Left colon (tissue), 2 donors: ENCODE results near the gene ITK. TPM values are rescaled to one million over a fixed set of nuclear protein-coding genes. Genes with fewer than 3 reads are reported as not detected.
"Not testable (repeated sequence)": the region's sequence is repeated elsewhere in the genome, so short reads cannot be mapped to it uniquely, and the experiment has no call there.

Experiments
- ATAC-seq: fragments of 200-7000 bp; cut with Tn5 transposase; one replicate; pipeline ENCODE4 v1.9.1; 2020; ENCODE audit warnings: mild to moderate bottlenecking, moderate library complexity
- DNase-seq, 2 donors: peaks; one replicate each; pipeline ENCODE4 v3.0.0-alpha.2; 2020
- intact Hi-C, 2 donors: fragments of 100-400 bp; cut with DNase I in 1 of 2; cut with micrococcal nuclease in 1 of 2; formaldehyde crosslinking; loops; one replicate each; pipeline versions ENCODE4 v1.11.2 to v1.14.0; 2022; cut with DNase I, micrococcal nuclease
- total RNA-seq, 2 donors: library from RNA; stranded (reverse); fragmentation: NEBNext Ultra II Directional; extraction: Animal tissue kit (Norgen Biotek cat#: 25700); gene quantifications; one replicate each; pipeline ENCODE4 v1.2.1, GENCODE V29; 2021
- donor health status: DM: no; HTN: no; CAD: no.
- donor health status: DM: yes; HTN: yes; CAD: no.

The ITK gene
- total RNA-seq, 2 donors from 2014 or later: 1.5 to 1.7 TPM

- no peak for DNase-seq
- ATAC-seq: no peak
- intact Hi-C loops: no loop called here
Observed at GRCh38 chr5:157225469-157226422, 45.1 kb downstream of the ITK start.

GRCh38 chr5:157230610-157231009 is 50.0 kb downstream of the ITK start:
- no peak for DNase-seq

GRCh38 chr5:157232706-157233105 is 52.1 kb downstream of the ITK start:
- intact Hi-C loops: no loop called here
- ATAC-seq: no peak
- no peak for DNase-seq

More at GRCh38 chr5:157230610-157231009, 50.0 kb downstream of the ITK start:
- no peak for ATAC-seq
- intact Hi-C loops: no loop called here

GRCh38 chr5:157233515-157233914 is 52.9 kb downstream of the ITK start:
- ATAC-seq (no peak), DNase-seq (no peak)
- intact Hi-C loops: no loop called here

- ATAC-seq (no peak), DNase-seq (no peak)
- intact Hi-C loops: no loop called here
Observed at GRCh38 chr5:157236423-157236822, 55.8 kb downstream of the ITK start.

GRCh38 chr5:157241483-157241882 is 60.8 kb downstream of the ITK start:
- no peak for ATAC-seq
- DNase-seq: no peak
- intact Hi-C loops: no loop called here

- intact Hi-C loops, ATAC-seq, DNase-seq: not testable (repeated sequence)
Observed at GRCh38 chr5:157244704-157245103, 64.1 kb downstream of the ITK start.

- peak; percentile 88 for ATAC-seq
Observed at GRCh38 chr5:157245476-157245875, 64.8 kb downstream of the ITK start.

GRCh38 chr5:157245886-157246285 is 65.2 kb downstream of the ITK start:
- DNase-seq (no peak), ATAC-seq (no peak)
- intact Hi-C loops: no loop called here

More at GRCh38 chr5:157245476-157245875, 64.8 kb downstream of the ITK start:
- no peak for DNase-seq
- intact Hi-C loops: no loop called here

- ATAC-seq (no peak), DNase-seq (no peak)
Observed at GRCh38 chr5:157247267-157247666, 66.6 kb downstream of the ITK start.

GRCh38 chr5:157248821-157249470 is 68.3 kb downstream of the ITK start:
- intact Hi-C loops: no loop called here
- peak; percentile 89 for ATAC-seq
- peak in 1 of 2 donors; percentile 61 for DNase-seq

More at GRCh38 chr5:157247267-157247666, 66.6 kb downstream of the ITK start:
- intact Hi-C loops: no loop called here

- DNase-seq (no peak), ATAC-seq (peak; percentile 9)
- intact Hi-C loops: loop anchor here (2.0 to 10.0 kb wide), 2 partner anchors 60 to 62 kb away; no protein-coding TSS in a partner anchor
Observed at GRCh38 chr5:157252711-157253465, 72.2 kb downstream of the ITK start.

GRCh38 chr5:157253547-157253946 is 72.9 kb downstream of the ITK start:
- intact Hi-C loops: loop anchor here (2.0 to 10.0 kb wide), 2 partner anchors 59 to 61 kb away; no protein-coding TSS in a partner anchor
- ATAC-seq (peak; percentile 72), DNase-seq (peak in 1 of 2 donors; percentile 55)

- intact Hi-C loops: loop anchor here in 1 of 2 donors (10.0 kb wide), 1 partner anchor 56 kb away; no protein-coding TSS in a partner anchor
- DNase-seq (no peak), ATAC-seq (no peak)
Observed at GRCh38 chr5:157258450-157258849, 77.8 kb downstream of the ITK start.

- DNase-seq (no peak), ATAC-seq (no peak)
- intact Hi-C loops: loop anchor here in 1 of 2 donors (10.0 kb wide), 1 partner anchor 55 kb away; no protein-coding TSS in a partner anchor
Observed at GRCh38 chr5:157259699-157260098, 79.1 kb downstream of the ITK start.

- intact Hi-C loops: no loop called here
Observed at GRCh38 chr5:157263496-157264090, 83.0 kb downstream of the ITK start.

GRCh38 chr5:157265714-157266285 is 85.2 kb downstream of the ITK start, which contains the start of gene CYFIP2:
TSS of gene CYFIP2 (plus strand) at chr5:157266123. CDS start at chr5:157285362, 19,239 bp downstream.
- intact Hi-C loops: no loop called here
- ATAC-seq: peak; percentile 93
- DNase-seq: peak; percentile 60 to 84

More at GRCh38 chr5:157263496-157264090, 83.0 kb downstream of the ITK start:
- ATAC-seq (peak; percentile 57), DNase-seq (no peak)
